Osteoblast (primary cell): ENCODE data around the gene METTL27. TPM values are rescaled to one million over a fixed set of nuclear protein-coding genes. Genes with fewer than 3 reads are reported as not detected.

Experiments used
- DNase-seq: peaks from one replicate; pipeline ENCODE4 v3.0.0; 2011; ENCODE audit warnings: low spot score, mixed read lengths; ENCODE audit not compliant: insufficient read length; ENCODE audit errors: missing footprints
- H2AFZ ChIP-seq: 2 replicates; pipeline ENCODE4 v1.6.0; 2011; ENCODE audit warnings: mild to moderate bottlenecking, low read length
- H3K27ac ChIP-seq: 2 replicates; pipeline ENCODE4 v1.5.1; 2011; ENCODE audit warnings: mild to moderate bottlenecking, low read depth, low read length, moderate library complexity
- H3K27me3 ChIP-seq: 2 replicates; pipeline ENCODE4 v1.6.0; 2012; ENCODE audit warnings: mild to moderate bottlenecking, control low read depth, inconsistent platforms, low read length, moderate library complexity; ENCODE audit not compliant: insufficient read depth
- H3K36me3 ChIP-seq: 2 replicates; pipeline ENCODE4 v1.5.1; 2011; ENCODE audit warnings: mild to moderate bottlenecking, low read length, control low read depth, moderate library complexity; ENCODE audit not compliant: insufficient read depth
- H3K4me1 ChIP-seq: 2 replicates; pipeline ENCODE4 v1.5.1; 2011; ENCODE audit warnings: mild to moderate bottlenecking, low read length, control low read depth, moderate library complexity; ENCODE audit not compliant: insufficient read depth
- H3K4me2 ChIP-seq: 2 replicates; pipeline ENCODE4 v1.6.0; 2011; ENCODE audit warnings: mild to moderate bottlenecking, low read length; ENCODE audit not compliant: insufficient read depth
- H3K4me3 ChIP-seq: fragments of 200-600 bp; sonication (generic); 3 replicates; pipeline ENCODE4 v1.5.1; 2012; ENCODE audit warnings: mild to moderate bottlenecking, low read length, inconsistent platforms; ENCODE audit not compliant: insufficient read depth
- H3K79me2 ChIP-seq: 2 replicates; pipeline ENCODE4 v1.6.0; 2012; ENCODE audit warnings: mild to moderate bottlenecking, low read length, control low read depth, inconsistent platforms; ENCODE audit not compliant: insufficient read depth
- H3K9me3 ChIP-seq: 2 replicates; pipeline ENCODE4 v1.5.1; 2011; ENCODE audit warnings: low read depth, low read length, control low read depth
- H4K20me1 ChIP-seq: 2 replicates; pipeline ENCODE4 v1.6.0; 2012; ENCODE audit warnings: mild to moderate bottlenecking, low read length, control low read depth; ENCODE audit not compliant: insufficient read depth
- CTCF ChIP-seq: IDR thresholded peaks from 2 replicates; pipeline ENCODE4 v1.5.1; 2011; ENCODE audit warnings: mild to moderate bottlenecking, low read depth, low read length, moderate library complexity; ENCODE audit errors: extremely low read depth
- total RNA-seq: library from RNA; depleted of rRNA; stranded (reverse); fragments of >200 nt; gene quantifications from 2 replicates; pipeline ENCODE4 v1.2.3, GENCODE V29; 2012

METTL27 gene
- total RNA-seq, 1 donor, result 8.7 TPM

GRCh38 chr7:73876973-73877372 is 34.7 kb upstream of the METTL27 start:
- Histone ChIP-seq H3K9me3 (no peaks in the 10 kb centered on the region), H3K4me3 (no peak overlapping the region), H2AFZ (no peak overlapping the region), H4K20me1 (no peaks in the 10 kb centered on the region), H3K4me2 (no peak overlapping the region), H3K27ac (no peak overlapping the region), H3K4me1 (peaks cover 22% of the 10 kb centered on the region), H3K36me3 (no peaks in the 10 kb centered on the region), H3K27me3 (no peaks in the 10 kb centered on the region), H3K79me2 (no peaks in the 10 kb centered on the region)
- no peak for DNase-seq
- no peak for TF ChIP-seq CTCF

- Histone ChIP-seq H3K4me2 (no peak overlapping the region), H3K36me3 (no peaks in the 10 kb centered on the region), H3K27ac (no peak overlapping the region), H3K27me3 (no peaks in the 10 kb centered on the region), H3K79me2 (no peaks in the 10 kb centered on the region), H3K9me3 (no peaks in the 10 kb centered on the region), H3K4me1 (peaks cover 22% of the 10 kb centered on the region), H2AFZ (no peak overlapping the region), H3K4me3 (no peak overlapping the region), H4K20me1 (no peaks in the 10 kb centered on the region)
- DNase-seq, result peak; percentile 23
- TF ChIP-seq CTCF, result no peak
Measured at GRCh38 chr7:73876361-73876760, 34.0 kb upstream of the METTL27 start.

- Histone ChIP-seq H3K27ac (no peak overlapping the region), H3K36me3 (no peaks in the 10 kb centered on the region), H3K4me1 (no peaks in the 10 kb centered on the region), H3K79me2 (no peaks in the 10 kb centered on the region), H3K9me3 (no peaks in the 10 kb centered on the region), H3K4me2 (no peak overlapping the region), H4K20me1 (no peaks in the 10 kb centered on the region), H2AFZ (no peak overlapping the region), H3K4me3 (no peak overlapping the region), H3K27me3 (no peaks in the 10 kb centered on the region)
- TF ChIP-seq CTCF, result no peak
- DNase-seq, result peak; percentile 77
Measured at GRCh38 chr7:73872056-73872908, 30.0 kb upstream of the METTL27 start.

- Histone ChIP-seq H3K27me3 (no peaks in the 10 kb centered on the region), H2AFZ (no peak overlapping the region), H3K9me3 (no peaks in the 10 kb centered on the region), H3K4me3 (no peak overlapping the region), H4K20me1 (no peaks in the 10 kb centered on the region), H3K79me2 (no peaks in the 10 kb centered on the region), H3K27ac (no peak overlapping the region), H3K4me2 (no peak overlapping the region), H3K4me1 (no peaks in the 10 kb centered on the region), H3K36me3 (no peaks in the 10 kb centered on the region)
- peak; percentile 57 for DNase-seq
- no peak for TF ChIP-seq CTCF
Measured at GRCh38 chr7:73871163-73872011, 29.1 kb upstream of the METTL27 start.
